Thymus (tissue), 11 donors: ENCODE measurements around the gene IRF3. TPM values are rescaled to one million over a fixed set of nuclear protein-coding genes. Genes with fewer than 3 reads are reported as not detected.
A peak's percentile ranks its signal among the peaks of the same experiment; 100 is the strongest.
"Not testable (repeated sequence)": the region's sequence is repeated elsewhere in the genome, so short reads cannot be mapped to it uniquely, and the experiment has no call there.

Experiments used
- DNase-seq, 9 donors: peaks; one replicate each; pipeline ENCODE4 v3.0.0-alpha.2; 2013; ENCODE audit warnings: low spot score in 9 of 9, low read depth in 6 of 9, missing footprints in 1 of 9
- H3K27ac ChIP-seq, 2 donors: one replicate each; pipeline ENCODE4 v1.5.1; 2013; ENCODE audit warnings: control low read depth in 1 of 2, low read depth in 1 of 2, low read length in 1 of 2, mild to moderate bottlenecking in 1 of 2, moderate library complexity in 1 of 2
- H3K27me3 ChIP-seq, 2 donors: one replicate each; pipeline ENCODE4 v1.5.1; 2013; ENCODE audit warnings: low read length in 1 of 2; ENCODE audit not compliant: control insufficient read depth in 2 of 2, insufficient read depth in 1 of 2
- H3K36me3 ChIP-seq, 2 donors: one replicate each; pipeline ENCODE4 v1.5.1; 2013; ENCODE audit warnings: low read length in 1 of 2, mild to moderate bottlenecking in 1 of 2, moderate library complexity in 1 of 2; ENCODE audit not compliant: control insufficient read depth in 2 of 2, insufficient read depth in 2 of 2
- H3K4me1 ChIP-seq, 2 donors: one replicate each; pipeline ENCODE4 v1.5.1; 2013; ENCODE audit warnings: low read length in 2 of 2; ENCODE audit not compliant: control insufficient read depth in 2 of 2, insufficient read depth in 2 of 2
- H3K4me3 ChIP-seq, 2 donors: one replicate each; pipeline ENCODE4 v1.5.1; 2013; ENCODE audit warnings: low read length in 2 of 2, control low read depth in 1 of 2, mild to moderate bottlenecking in 1 of 2
- H3K9me3 ChIP-seq, 2 donors: one replicate each; pipeline ENCODE4 v1.5.1; 2013; ENCODE audit warnings: low read length in 1 of 2, mild to moderate bottlenecking in 1 of 2; ENCODE audit not compliant: control insufficient read depth in 2 of 2, insufficient read depth in 1 of 2
- WGBS: extraction: QIAGEN DNeasy Blood & Tissue Kit; methylation state at CpG from one replicate; pipeline ENCODE4 v1.1.7; 2013; 5-methylcytosine and 5-hydroxymethylcytosine counted together
- polyA plus RNA-seq: library from polyadenylated mRNA; stranded (reverse); fragments of 200-250 nt; gene quantifications from one replicate; pipeline ENCODE4 v1.2.3, GENCODE V29; 2013
- total RNA-seq: library from RNA; stranded (reverse); fragments of 120-200 nt; gene quantifications from one replicate; pipeline ENCODE4 v1.2.4, GENCODE V29; 2013
- donor health status: healthy.

IRF3 gene
- total and polyA plus RNA-seq, 2 donors: 83.6 to 259 TPM

DNA sequence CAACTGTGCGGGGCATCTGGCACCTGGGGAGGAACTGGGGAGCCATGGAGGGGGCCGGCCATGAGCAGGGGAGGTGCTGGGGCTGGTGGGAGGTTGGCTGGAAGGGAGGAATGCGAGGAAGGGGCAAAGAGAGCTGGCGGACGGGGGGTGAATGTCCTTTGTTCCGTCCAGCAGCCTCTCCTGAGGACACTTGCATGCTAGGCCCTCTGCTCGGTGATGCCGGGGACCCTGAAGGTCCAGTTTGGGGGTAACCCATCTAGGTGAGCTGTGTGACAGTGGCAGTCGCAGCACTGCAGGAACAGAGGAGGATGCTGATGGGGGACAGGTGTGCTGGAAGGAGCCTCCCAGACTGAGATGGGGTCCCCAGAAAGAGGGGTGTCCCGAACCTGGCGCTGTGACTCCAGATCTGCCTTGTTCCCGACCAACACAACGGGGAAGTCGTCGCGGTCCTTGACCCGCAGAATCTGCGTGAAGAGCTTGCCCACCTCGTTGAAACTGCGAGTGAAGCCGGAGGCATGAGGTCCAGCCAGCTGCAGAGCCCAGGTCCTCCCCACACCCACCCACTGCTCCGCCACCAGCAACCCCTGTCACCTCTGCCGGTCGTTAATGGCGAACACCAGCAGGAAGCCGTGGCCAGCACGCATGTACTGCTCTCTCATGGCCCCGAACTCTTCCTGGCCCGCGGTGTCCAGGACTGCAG lies 29.3 kb downstream of the IRF3 start:
- no peak for DNase-seq
- 88% methylated on average over 30 of the region's 30 CpGs for WGBS
- no peaks in the 10 kb centered on the region for H3K9me3 ChIP-seq
- no peak overlapping the region for H3K4me3 ChIP-seq
- peaks cover 5 to 33% of the 10 kb centered on the region in 2 donors for H3K4me1 ChIP-seq
- no peaks in the 10 kb centered on the region for H3K36me3 ChIP-seq
- peak overlapping the region in 1 of 2 donors; percentile 26 for H3K27ac ChIP-seq
- H3K27me3 ChIP-seq: peaks cover 7 to 51% of the 10 kb centered on the region in 2 donors

DNA sequence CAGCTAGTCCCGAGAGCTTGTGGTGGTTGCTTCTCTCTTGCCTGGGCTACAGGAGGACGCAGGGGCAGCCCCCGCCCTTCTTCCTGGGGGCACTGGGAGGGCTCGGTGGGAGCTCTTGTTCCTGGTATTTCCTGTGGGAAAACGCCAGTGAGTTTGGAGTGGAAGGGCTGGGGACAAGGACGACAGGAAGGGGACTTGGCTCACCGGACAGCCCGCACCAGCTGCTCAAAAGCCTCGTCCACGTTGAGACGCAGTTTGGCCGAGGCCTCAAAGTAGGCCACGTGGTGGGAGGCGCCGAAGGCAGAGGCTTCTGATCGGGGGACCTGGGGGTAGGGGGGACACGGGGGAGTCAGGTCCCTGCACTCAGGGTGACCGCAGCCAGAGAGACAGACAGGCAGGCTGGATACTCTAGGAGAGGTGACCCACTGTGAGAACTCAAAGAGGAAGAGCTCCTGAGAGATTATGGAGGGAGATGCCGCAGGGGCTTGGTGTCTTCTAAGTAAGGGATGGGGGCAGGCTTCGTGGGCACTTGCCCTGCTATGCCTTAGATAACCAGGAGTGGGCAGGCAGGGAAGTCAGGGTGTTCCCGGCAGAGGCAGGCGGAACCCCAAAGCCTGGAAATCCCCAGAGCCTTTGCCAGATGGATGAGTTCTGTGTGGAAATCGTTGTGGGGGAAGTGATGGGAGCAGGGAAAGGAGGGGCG lies 30.0 kb downstream of the IRF3 start:
- H3K9me3 ChIP-seq: no peaks in the 10 kb centered on the region
- peak in 1 of 9 donors; percentile 24 for DNase-seq
- H3K27ac ChIP-seq: peak overlapping the region; percentile 15 to 46
- H3K36me3 ChIP-seq: no peaks in the 10 kb centered on the region
- WGBS: 81% methylated on average over 24 of the region's 24 CpGs
- no peak overlapping the region for H3K4me3 ChIP-seq
- peaks cover 7 to 51% of the 10 kb centered on the region in 2 donors for H3K27me3 ChIP-seq
- H3K4me1 ChIP-seq: peaks cover under 1 to 26% of the 10 kb centered on the region in 2 donors

DNA sequence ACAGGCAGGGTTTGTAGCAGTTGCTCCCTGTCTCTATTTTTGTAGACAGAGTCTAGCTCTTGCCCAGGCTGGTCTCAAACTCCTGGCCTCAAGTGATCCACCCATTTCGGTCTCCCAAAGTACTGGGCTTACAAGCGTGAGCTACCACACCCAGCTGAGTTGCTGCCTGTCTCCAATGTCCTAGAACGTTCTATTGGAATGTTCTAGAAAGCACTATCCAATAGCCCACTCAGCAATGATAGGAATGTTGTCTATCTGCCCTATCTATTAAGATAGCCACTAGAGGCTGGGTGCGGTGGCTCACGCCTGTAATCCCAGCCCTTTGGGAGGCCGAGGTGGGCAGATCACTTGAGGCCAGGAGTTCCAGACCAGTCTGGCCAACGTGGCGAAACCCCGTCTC lies 32.4 kb downstream of the IRF3 start:
- not testable (repeated sequence) for H3K27ac ChIP-seq, H3K36me3 ChIP-seq, H3K4me3 ChIP-seq, DNase-seq, H3K4me1 ChIP-seq, H3K9me3 ChIP-seq
- 95% methylated on average over 9 of the region's 9 CpGs for WGBS
- H3K27me3 ChIP-seq: peaks cover 2 to 35% of the 10 kb centered on the region in 2 donors

DNA sequence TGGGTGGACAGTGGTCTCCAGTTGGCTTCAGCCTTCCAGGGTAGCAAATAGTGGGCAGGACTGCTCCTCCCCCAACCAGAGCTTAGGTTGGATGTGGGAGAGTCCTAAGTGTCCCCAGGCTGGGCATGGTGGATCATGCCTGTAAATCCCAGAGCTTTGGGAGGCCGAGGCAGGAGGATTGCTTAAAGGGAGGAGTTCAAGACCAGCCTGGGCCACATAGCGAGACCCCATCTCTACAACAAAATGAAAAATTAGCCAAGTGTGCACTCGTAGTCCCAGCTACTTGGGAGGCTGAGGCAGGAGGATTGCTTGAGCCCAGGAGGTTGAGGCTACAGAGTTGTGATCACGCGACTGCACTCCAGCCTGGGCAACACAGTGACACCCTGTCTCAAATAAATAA lies 33.1 kb downstream of the IRF3 start:
- no peaks in the 10 kb centered on the region for H3K9me3 ChIP-seq
- H3K4me1 ChIP-seq: peaks cover 0 to 7% of the 10 kb centered on the region in 2 donors
- peaks cover 4 to 7% of the 10 kb centered on the region in 2 donors for H3K36me3 ChIP-seq
- peaks cover 0 to 29% of the 10 kb centered on the region in 2 donors for H3K27me3 ChIP-seq
- WGBS: 98% methylated on average over 5 of the region's 5 CpGs
- H3K4me3 ChIP-seq: no peak overlapping the region
- DNase-seq: no peak
- no peak overlapping the region for H3K27ac ChIP-seq

DNA sequence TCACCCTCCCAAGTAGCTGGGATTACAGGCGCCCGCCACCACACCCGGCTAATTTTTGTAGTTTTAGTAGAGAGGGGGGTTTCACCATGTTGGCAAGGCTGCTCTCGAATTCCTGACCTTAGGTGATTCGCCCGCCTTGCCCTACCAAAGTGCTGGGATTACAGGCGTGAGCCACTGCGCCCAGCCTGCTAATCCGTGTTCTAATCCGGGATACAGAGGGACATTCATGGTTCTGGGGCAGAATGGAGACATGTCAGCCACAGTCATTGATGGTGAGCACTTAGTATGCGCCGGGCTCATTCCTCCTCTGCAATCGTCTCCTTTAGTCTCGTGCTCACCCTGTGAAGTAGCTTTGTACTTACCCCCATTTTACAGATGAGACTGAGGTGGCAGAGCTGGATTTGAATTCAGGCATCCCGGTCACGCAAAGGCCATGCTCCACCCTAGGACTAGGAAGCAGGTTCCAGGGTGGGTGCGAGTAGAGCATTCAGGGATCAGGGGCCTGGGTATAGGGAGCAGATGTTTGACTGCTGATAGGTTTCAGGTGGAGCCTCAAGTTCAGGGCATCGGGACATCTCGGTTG lies 34.0 kb downstream of the IRF3 start:
- no peak overlapping the region for H3K4me3 ChIP-seq
- H3K27me3 ChIP-seq: peaks cover 0 to 21% of the 10 kb centered on the region in 2 donors
- H3K27ac ChIP-seq: no peak overlapping the region
- WGBS: 97% methylated on average over 19 of the region's 19 CpGs
- no peak for DNase-seq
- peaks cover 12 to 16% of the 10 kb centered on the region in 2 donors for H3K36me3 ChIP-seq
- H3K4me1 ChIP-seq: peaks cover 0 to 7% of the 10 kb centered on the region in 2 donors
- no peaks in the 10 kb centered on the region for H3K9me3 ChIP-seq

DNA sequence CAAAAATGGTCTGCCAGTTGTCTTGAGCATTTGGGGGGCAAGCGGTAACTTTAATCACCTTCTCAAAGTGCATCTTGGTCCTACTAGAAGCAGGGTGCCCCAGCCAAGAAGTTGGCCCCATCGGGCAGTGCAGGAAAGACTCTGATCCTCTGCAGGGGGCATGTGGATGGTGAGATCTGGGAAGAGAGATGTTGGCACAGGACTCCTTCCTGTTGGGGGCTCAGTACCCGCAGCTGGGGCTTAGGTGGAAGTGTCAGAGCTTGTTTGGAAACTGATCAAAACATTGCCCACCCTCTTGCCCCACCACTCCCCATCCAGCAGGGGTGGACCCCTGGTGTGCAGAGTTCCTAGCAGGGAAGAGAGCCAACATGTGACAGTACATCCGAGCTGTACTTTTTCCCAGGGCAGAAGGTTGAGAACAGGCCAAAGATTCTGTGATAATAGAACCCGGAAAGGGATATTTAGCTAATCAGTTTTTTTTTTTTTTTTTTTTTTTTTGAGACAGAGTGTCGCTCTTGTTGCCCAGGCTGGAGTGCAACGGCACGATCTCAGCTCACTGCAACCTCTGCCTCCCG lies 34.6 kb downstream of the IRF3 start:
- Histone ChIP-seq H3K27me3 (peaks cover 0 to 15% of the 10 kb centered on the region in 2 donors), H3K36me3 (peaks cover 18 to 22% of the 10 kb centered on the region in 2 donors), H3K4me3 (no peak overlapping the region), H3K27ac (no peak overlapping the region), H3K9me3 (no peaks in the 10 kb centered on the region), H3K4me1 (peaks cover 0 to 7% of the 10 kb centered on the region in 2 donors)
- 80% methylated on average over 9 of the region's 9 CpGs for WGBS
- DNase-seq: no peak

DNA sequence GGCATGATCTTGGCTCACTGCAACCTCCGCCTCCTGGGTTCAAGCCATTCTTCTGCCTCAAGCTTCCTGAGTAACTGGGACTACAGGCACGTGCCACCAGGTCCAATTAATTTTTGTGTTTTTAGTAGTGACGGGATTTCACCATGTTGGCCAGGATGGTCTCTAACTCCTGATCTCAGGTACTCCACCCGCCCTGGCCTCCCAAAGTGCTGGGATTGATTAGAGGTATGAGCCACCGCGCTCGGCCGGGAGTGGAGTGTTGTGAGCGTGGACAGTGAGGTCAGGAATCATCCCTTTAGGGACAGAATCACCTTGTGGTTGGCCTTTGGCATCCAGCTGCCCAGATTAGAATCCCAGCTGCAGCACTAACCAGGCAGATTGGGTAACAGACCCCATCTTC lies 36.0 kb downstream of the IRF3 start:
- H3K9me3 ChIP-seq: no peaks in the 10 kb centered on the region
- no peak overlapping the region for H3K27ac ChIP-seq
- 98% methylated on average over 9 of the region's 9 CpGs for WGBS
- H3K4me3 ChIP-seq: no peak overlapping the region
- no peaks in the 10 kb centered on the region for H3K4me1 ChIP-seq
- peaks cover 31 to 32% of the 10 kb centered on the region in 2 donors for H3K36me3 ChIP-seq
- H3K27me3 ChIP-seq: peaks cover 0 to 1% of the 10 kb centered on the region in 2 donors
- DNase-seq: no peak

DNA sequence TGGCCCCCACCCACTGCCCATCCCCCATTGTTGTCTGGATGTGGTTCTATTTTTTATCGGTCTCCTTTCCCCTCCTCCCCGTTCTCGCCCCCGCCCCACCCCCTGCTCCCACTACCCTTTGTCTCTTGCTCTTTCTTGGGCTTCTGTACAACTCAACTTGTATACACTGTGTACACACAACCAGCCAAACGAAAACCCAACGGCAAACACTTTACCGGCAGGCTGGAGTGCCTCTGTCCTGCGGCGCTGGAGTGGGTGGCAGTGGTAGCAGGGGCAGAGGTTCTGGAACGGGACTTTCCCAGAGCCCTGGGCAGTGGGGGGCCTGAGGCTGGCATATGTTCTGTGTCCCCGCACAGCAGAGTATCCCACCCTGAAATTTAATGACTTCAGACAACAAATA lies 39.4 kb downstream of the IRF3 start:
- Histone ChIP-seq H3K4me3 (no peak overlapping the region), H3K4me1 (no peaks in the 10 kb centered on the region), H3K36me3 (peaks cover 48 to 52% of the 10 kb centered on the region in 2 donors), H3K27me3 (no peaks in the 10 kb centered on the region), H3K9me3 (no peaks in the 10 kb centered on the region), H3K27ac (no peak overlapping the region)
- DNase-seq: no peak
- WGBS: 97% methylated on average over 11 of the region's 11 CpGs
